KMS-11 (cell line): ENCODE results near the gene MAFG.
A peak's percentile ranks its signal among the peaks of the same experiment; 100 is the strongest.

Experiments used
- H2AFZ ChIP-seq: fragments of 200-600 bp; sonication (generic); 2 replicates; pipeline ENCODE4 v1.6.1; 2016; ENCODE audit warnings: antibody characterized with exemption, mixed run types, low read depth
- H3K27ac ChIP-seq: fragments of 200-600 bp; sonication (generic); 2 replicates; pipeline ENCODE4 v1.6.1; 2016; ENCODE audit warnings: mild to moderate bottlenecking, mixed run types
- H3K27me3 ChIP-seq: fragments of 200-600 bp; sonication (generic); 2 replicates; pipeline ENCODE4 v1.6.1; 2017; ENCODE audit warnings: mild to moderate bottlenecking, low read depth, mixed run types, moderate library complexity; ENCODE audit not compliant: insufficient read depth
- H3K36me3 ChIP-seq: fragments of 200-600 bp; sonication (generic); 2 replicates; pipeline ENCODE4 v1.6.1; 2017; ENCODE audit warnings: mild to moderate bottlenecking, mixed run types; ENCODE audit not compliant: insufficient read depth
- H3K4me1 ChIP-seq: fragments of 200-600 bp; sonication (generic); 2 replicates; pipeline ENCODE4 v1.6.1; 2016; ENCODE audit warnings: mild to moderate bottlenecking, low read depth, mixed run types; ENCODE audit not compliant: poor library complexity, severe bottlenecking
- H3K4me2 ChIP-seq: fragments of 200-600 bp; sonication (generic); 2 replicates; pipeline ENCODE4 v1.7.0; 2016; ENCODE audit warnings: mild to moderate bottlenecking, mixed run types
- H3K4me3 ChIP-seq: fragments of 200-600 bp; sonication (generic); IDR thresholded peaks from 2 replicates; pipeline ENCODE4 v1.6.1; 2017; ENCODE audit warnings: low read depth, low read length, mixed read lengths; ENCODE audit not compliant: insufficient read depth
- H3K79me2 ChIP-seq: fragments of 200-600 bp; sonication (generic); 2 replicates; pipeline ENCODE4 v1.6.1; 2016; ENCODE audit warnings: low read depth, mixed run types; ENCODE audit not compliant: insufficient read depth
- H3K9ac ChIP-seq: fragments of 200-600 bp; sonication (generic); 2 replicates; pipeline ENCODE4 v1.6.1; 2016; ENCODE audit warnings: mild to moderate bottlenecking, mixed run types
- H4K20me1 ChIP-seq: fragments of 200-600 bp; sonication (generic); 2 replicates; pipeline ENCODE4 v1.6.1; 2016; ENCODE audit warnings: mild to moderate bottlenecking, mixed run types; ENCODE audit not compliant: insufficient read depth
- CTCF ChIP-seq: fragments of 200-600 bp; sonication (generic); conservative IDR thresholded peaks from 2 replicates; pipeline ENCODE4 v1.6.1; 2017; ENCODE audit warnings: low read depth, mild to moderate bottlenecking, antibody characterized with exemption, low read length, moderate library complexity, mixed read lengths

MAFG gene

GRCh38 chr17:81939881-81940385 lies 12.4 kb upstream of the MAFG start:
- no peaks in the 10 kb centered on the region for H4K20me1 ChIP-seq
- H3K4me2 ChIP-seq: no peak overlapping the region
- no peak overlapping the region for H3K9ac ChIP-seq
- H3K27me3 ChIP-seq: peaks cover 10% of the 10 kb centered on the region; the same call in 1 of the 2 replicates
- H3K4me1 ChIP-seq: peaks cover 18% of the 10 kb centered on the region
- H3K36me3 ChIP-seq: no peaks in the 10 kb centered on the region
- TF ChIP-seq CTCF: no peak
- H3K27ac ChIP-seq: no peak overlapping the region
- no peak overlapping the region for H3K4me3 ChIP-seq
- peaks cover 14% of the 10 kb centered on the region; the same call in 1 of the 2 replicates for H3K79me2 ChIP-seq
- H2AFZ ChIP-seq: no peak overlapping the region

- Histone ChIP-seq H3K4me3 (no peak overlapping the region), H3K36me3 (no peaks in the 10 kb centered on the region), H3K4me1 (peaks cover 18% of the 10 kb centered on the region), H2AFZ (no peak overlapping the region), H4K20me1 (no peaks in the 10 kb centered on the region), H3K4me2 (no peak overlapping the region), H3K27me3 (peaks cover 7% of the 10 kb centered on the region; the same call in 1 of the 2 replicates), H3K9ac (no peak overlapping the region), H3K79me2 (peaks cover 14% of the 10 kb centered on the region; the same call in 1 of the 2 replicates), H3K27ac (no peak overlapping the region)
- TF ChIP-seq CTCF: no peak
Observed at GRCh38 chr17:81939218-81939617, 11.7 kb upstream of the MAFG start.

GRCh38 chr17:81935709-81936084 lies 8.2 kb upstream of the MAFG start:
- Histone ChIP-seq H3K4me2 (peak overlapping the region; percentile 99), H3K79me2 (peaks cover 14% of the 10 kb centered on the region; the same call in 1 of the 2 replicates), H2AFZ (no peak overlapping the region), H3K9ac (peak overlapping the region; percentile 95; the same call in 1 of the 2 replicates), H3K27ac (no peak overlapping the region), H3K27me3 (no peaks in the 10 kb centered on the region), H3K4me1 (peaks cover 17% of the 10 kb centered on the region), H4K20me1 (no peaks in the 10 kb centered on the region), H3K4me3 (no peak overlapping the region), H3K36me3 (no peaks in the 10 kb centered on the region)
- no peak for TF ChIP-seq CTCF

GRCh38 chr17:81934850-81935708 lies 7.5 kb upstream of the MAFG start:
- Histone ChIP-seq H3K27ac (no peak overlapping the region), H3K79me2 (peaks cover 14% of the 10 kb centered on the region; the same call in 1 of the 2 replicates), H2AFZ (no peak overlapping the region), H3K4me1 (peaks cover 21% of the 10 kb centered on the region), H3K4me2 (peak overlapping the region; percentile 99; the same call in 1 of the 2 replicates), H3K27me3 (no peaks in the 10 kb centered on the region), H4K20me1 (no peaks in the 10 kb centered on the region), H3K36me3 (no peaks in the 10 kb centered on the region), H3K4me3 (no peak overlapping the region), H3K9ac (no peak overlapping the region)
- no peak for TF ChIP-seq CTCF
